Stomach (tissue), 4 donors: ENCODE data around the gene WDR70.

Source experiments
- CTCF ChIP-seq, 7 experiments: fragments of 450-650 bp in 4 of 7; fragments of 200-600 bp in 3 of 7; sonication (generic) in 3 of 7; IDR thresholded peaks; one replicate each; pipeline ENCODE4 v1.5.1; 2016 to 2019; ENCODE audit warnings: antibody characterized with exemption in 7 of 7, control low read depth in 2 of 7, mild to moderate bottlenecking in 1 of 7
- EP300 ChIP-seq: sonication (generic); formaldehyde crosslinking; IDR thresholded peaks from one replicate; pipeline ENCODE4 v1.6.1; 2017; ENCODE audit warnings: antibody characterized with exemption
- POLR2A ChIP-seq, 4 donors: fragments of 450-650 bp; IDR thresholded peaks; one replicate each; pipeline ENCODE4 v1.6.1; 2016; ENCODE audit warnings: antibody characterized with exemption in 4 of 4, control low read depth in 2 of 4, mild to moderate bottlenecking in 1 of 4, moderate library complexity in 1 of 4
- POLR2AphosphoS5 ChIP-seq, 3 donors: sonication (generic); formaldehyde crosslinking; IDR thresholded peaks; one replicate each; pipeline ENCODE4 v1.6.1; 2016; ENCODE audit warnings: antibody characterized with exemption in 3 of 3

GRCh38 chr5:37606148-37606547 is 227.0 kb downstream of the WDR70 start:
- TF ChIP-seq CTCF (IDR thresholded peaks at IDR 0.05), result no peak
- TF ChIP-seq POLR2AphosphoS5 (IDR thresholded peaks at IDR 0.05), result no peak
- no peak for TF ChIP-seq POLR2A (IDR thresholded peaks at IDR 0.05)
- no peak for TF ChIP-seq EP300
